Stimulated activated naive CD4-positive, alpha-beta T cell (primary cell): ENCODE measurements around the gene SIPA1L3.
"Not testable (repeated sequence)": the region's sequence is repeated elsewhere in the genome, so short reads cannot be mapped to it uniquely, and the experiment has no call there.

Source experiments
- DNase-seq, 6 experiments: peaks; one replicate each; lab custom pipeline; 2025; lab: John Stamatoyannopoulos, UW

SIPA1L3 gene

GRCh38 chr19:37914908-37915307 is 7.9 kb downstream of the SIPA1L3 start:
- no peak for DNase-seq

GRCh38 chr19:37920591-37921450 is 13.8 kb downstream of the SIPA1L3 start:
- DNase-seq, result no peak

- not testable (repeated sequence) for DNase-seq
Observed at GRCh38 chr19:37924573-37924972, 17.6 kb downstream of the SIPA1L3 start.

GRCh38 chr19:37925212-37925611 is 18.2 kb downstream of the SIPA1L3 start:
- no peak for DNase-seq

GRCh38 chr19:37926255-37926654 is 19.2 kb downstream of the SIPA1L3 start:
- no peak for DNase-seq

DNA sequence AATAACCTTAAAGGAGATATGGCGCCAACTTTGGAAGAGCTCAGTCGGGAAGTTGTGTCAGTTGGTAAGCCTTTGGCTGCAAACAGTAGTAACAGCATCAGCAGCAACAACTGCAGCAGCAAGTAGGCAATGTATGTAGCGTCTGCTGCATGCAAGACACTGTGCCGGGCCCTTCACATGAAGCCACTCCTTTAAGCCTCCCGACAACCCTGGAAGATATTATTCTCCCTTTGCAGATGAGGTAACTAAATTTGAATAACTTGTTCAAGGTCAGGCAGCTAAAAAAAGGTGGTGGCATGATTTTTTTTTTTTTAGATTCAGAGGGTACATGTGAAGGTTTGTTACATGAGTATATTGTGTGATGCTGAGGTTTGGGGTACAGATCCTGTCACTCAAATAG is 19.7 kb downstream of the SIPA1L3 start:
- no peak for DNase-seq

- no peak for DNase-seq
Observed at GRCh38 chr19:37928527-37929286, 21.7 kb downstream of the SIPA1L3 start.

DNA sequence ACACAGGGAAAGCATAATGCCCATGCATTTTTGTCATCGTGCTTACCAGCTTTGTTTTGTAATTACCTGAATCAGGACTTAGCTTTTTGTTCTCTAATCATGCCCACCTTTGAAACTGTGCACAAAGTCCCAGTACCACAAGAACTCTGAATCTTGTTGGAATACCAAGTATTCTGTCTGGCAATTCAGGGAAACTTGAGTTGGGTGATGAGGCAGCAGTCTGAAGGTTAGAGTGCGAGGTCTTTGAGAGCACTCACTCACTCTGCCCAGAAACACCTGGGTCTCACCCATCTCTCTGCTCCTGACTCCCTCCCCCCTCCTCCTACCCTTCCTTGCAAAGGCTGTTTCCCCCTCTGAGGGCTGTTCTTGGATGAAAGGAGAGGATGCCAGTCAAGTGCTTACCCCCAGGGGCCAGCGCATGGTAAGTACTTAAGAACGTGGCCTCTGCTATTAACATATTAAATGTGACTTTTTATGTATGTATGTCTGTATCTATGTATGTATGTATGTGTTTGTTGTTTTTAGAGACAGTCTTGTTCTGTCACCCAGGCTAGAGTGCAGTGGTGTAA is 22.4 kb downstream of the SIPA1L3 start:
- DNase-seq, result no peak

DNA sequence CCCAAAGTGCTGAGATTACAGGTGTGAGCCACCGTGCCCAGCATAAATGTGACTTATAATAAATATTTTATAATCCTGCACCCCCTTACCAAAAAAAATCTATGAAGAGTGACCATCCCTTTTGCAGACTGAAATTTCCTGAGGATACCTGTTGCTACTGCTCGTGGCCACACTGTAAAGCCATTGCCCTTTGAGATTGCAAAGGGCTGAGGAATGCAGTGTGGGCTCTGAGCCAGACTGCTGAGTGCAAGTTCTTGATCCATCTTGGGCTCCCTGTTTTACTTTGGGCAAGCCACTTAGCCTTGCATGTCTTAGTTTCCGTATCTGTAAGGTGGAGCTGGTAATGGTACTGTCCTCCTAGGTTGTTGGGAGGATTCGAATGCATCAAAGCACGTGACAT is 23.4 kb downstream of the SIPA1L3 start:
- DNase-seq, result no peak

DNA sequence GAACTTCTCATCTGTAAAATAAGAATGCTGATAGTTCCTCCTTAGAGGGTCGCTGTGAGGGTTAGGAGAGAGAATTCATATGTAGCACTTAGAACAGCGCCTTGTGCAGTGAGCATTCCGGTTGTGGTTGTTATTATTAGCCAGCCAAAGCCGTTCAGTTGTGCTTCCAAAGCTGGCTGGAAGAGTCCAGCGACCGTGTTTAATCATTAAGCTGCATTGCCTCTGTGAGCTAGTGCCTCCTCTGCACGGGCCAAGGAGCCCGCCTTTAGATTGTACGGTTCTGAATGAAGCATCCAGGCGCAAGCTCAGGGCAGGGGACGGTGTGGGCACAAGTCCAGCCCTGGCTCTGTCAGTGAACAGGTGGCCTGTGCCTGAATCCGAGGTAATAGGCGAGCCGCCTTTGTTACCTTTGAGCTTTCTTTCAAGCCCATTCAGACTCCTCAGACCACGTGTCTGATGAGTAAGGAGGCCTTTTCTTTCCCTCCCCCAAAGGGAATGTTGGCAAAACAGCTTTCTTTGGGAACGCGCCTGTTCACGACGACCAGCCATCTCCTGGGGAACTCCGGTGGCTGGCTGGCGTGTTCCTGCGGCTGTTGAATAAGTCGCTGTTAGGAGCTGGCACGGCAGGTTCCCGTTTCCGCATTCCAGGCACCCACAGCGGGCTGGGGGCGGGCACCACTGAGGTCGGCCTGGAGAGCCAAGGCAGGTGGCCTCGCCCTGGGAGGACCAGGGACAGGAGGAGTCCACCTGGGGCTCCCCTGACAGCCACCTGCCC is 25.1 kb downstream of the SIPA1L3 start:
- DNase-seq, result no peak

DNA sequence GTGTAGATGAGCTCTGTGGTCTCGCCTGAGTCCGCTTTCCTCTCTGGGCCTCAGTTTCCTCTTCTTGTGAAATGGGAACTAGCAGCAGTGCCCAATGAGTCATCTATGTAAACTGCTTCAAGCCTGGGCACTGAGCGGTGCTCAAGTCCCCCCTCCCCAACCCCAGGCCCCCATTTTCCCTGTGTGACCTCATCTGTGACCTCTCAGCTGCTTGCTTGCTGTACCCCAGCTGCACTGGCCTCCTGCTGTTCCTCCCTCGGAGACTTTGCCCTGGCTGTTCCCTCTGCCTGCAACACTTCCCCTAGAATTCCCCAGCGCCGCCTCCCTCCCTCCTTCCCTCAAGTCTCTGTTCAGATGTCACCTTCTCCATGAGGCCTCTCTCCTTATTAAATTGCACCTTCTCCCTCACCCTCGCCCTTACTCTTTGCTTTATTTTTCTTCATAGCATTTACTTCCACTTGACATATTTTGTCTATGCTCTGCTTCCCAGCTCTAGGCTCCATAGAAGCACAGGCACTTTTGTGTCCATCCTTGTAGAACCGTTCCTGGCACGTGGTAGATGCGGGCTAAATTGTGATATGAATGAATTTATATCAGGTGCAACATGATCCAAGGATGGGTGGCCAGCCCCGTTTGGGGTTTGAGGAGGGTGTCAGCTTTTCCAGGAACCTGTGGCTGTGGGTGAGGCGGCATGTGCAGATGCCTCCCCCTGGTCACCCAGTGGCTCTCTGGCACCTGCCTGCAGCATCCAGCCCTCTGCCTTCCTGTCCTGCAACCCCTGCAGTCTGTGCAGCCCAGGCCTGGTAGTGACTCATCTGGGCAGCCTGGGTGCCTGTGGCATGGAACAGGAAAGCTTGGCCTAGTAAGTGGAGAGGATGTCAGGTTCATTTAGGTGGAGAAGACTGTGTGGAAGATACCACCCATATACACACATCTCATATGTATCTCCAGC is 26.3 kb downstream of the SIPA1L3 start:
- DNase-seq, result no peak

GRCh38 chr19:37933937-37934358 is 26.9 kb downstream of the SIPA1L3 start:
- no peak for DNase-seq

- DNase-seq, result no peak
Observed at GRCh38 chr19:37935341-37935740, 28.3 kb downstream of the SIPA1L3 start.

GRCh38 chr19:37936166-37936565 is 29.2 kb downstream of the SIPA1L3 start:
- DNase-seq, result no peak

DNA sequence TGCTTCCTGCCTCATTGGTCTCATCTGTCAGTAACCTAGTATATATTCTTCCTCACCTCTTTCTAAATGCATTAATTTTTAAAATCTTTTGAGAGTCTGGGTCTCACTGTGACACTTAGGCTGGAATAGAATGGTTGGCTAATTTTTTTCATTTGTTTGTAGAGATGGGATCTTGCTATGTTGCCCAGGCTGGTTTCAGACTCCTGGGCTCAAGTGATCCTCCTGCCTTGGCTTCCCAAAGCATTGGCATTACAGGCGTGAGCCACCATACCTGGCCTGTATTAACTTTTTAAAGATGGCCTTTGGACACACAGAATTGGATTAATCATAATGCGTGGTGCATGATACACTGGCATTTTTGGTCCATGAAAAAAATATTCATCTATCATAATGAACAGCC is 29.9 kb downstream of the SIPA1L3 start:
- DNase-seq, result no peak

GRCh38 chr19:37938353-37938752 is 31.3 kb downstream of the SIPA1L3 start:
- DNase-seq, result no peak

GRCh38 chr19:37941782-37942515 is 34.9 kb downstream of the SIPA1L3 start:
- DNase-seq, result no peak

GRCh38 chr19:37942516-37942902 is 35.5 kb downstream of the SIPA1L3 start:
- no peak for DNase-seq

GRCh38 chr19:37943480-37943879 is 36.5 kb downstream of the SIPA1L3 start:
- DNase-seq, result no peak

- no peak for DNase-seq
Observed at GRCh38 chr19:37946132-37946531, 39.1 kb downstream of the SIPA1L3 start.
